Mammary epithelial cell (primary cell): ENCODE data around the gene SLC43A2.

Experiments used
- CTCF ChIP-seq, 2 donors: IDR thresholded peaks in 1 of 2; conservative IDR thresholded peaks in 1 of 2; 2 replicates each; pipeline ENCODE4 v1.5.1; 2011 to 2012; ENCODE audit warnings: inconsistent platforms in 2 of 2, low read length in 2 of 2, mild to moderate bottlenecking in 2 of 2, control low read depth in 1 of 2, low read depth in 1 of 2; ENCODE audit not compliant: insufficient read depth in 1 of 2; ENCODE audit errors: extremely low read depth in 1 of 2
- EZH2 ChIP-seq: IDR thresholded peaks from 2 replicates; pipeline ENCODE4 v1.6.1; 2012; ENCODE audit warnings: low read length, inconsistent platforms, borderline replicate concordance

GRCh38 chr17:1612400-1612799, 16.2 kb downstream of the SLC43A2 start:
- TF ChIP-seq CTCF (conservative IDR thresholded peaks at IDR 0.05 in 1 of 2, IDR thresholded peaks at IDR 0.05 in 1 of 2; ENCODE audit: extremely low read depth in 1 of 2, insufficient read depth in 1 of 2, low read depth in 1 of 2, low read length in 2 of 2) = no peak
- no peak for TF ChIP-seq EZH2
